ENCODE data around the gene IMPDH1.
A peak's percentile ranks its signal among the peaks of the same experiment; 100 is the strongest.
"Not testable (repeated sequence)": the region's sequence is repeated elsewhere in the genome, so short reads cannot be mapped to it uniquely, and the experiment has no call there.

The IMPDH1 gene

DNA sequence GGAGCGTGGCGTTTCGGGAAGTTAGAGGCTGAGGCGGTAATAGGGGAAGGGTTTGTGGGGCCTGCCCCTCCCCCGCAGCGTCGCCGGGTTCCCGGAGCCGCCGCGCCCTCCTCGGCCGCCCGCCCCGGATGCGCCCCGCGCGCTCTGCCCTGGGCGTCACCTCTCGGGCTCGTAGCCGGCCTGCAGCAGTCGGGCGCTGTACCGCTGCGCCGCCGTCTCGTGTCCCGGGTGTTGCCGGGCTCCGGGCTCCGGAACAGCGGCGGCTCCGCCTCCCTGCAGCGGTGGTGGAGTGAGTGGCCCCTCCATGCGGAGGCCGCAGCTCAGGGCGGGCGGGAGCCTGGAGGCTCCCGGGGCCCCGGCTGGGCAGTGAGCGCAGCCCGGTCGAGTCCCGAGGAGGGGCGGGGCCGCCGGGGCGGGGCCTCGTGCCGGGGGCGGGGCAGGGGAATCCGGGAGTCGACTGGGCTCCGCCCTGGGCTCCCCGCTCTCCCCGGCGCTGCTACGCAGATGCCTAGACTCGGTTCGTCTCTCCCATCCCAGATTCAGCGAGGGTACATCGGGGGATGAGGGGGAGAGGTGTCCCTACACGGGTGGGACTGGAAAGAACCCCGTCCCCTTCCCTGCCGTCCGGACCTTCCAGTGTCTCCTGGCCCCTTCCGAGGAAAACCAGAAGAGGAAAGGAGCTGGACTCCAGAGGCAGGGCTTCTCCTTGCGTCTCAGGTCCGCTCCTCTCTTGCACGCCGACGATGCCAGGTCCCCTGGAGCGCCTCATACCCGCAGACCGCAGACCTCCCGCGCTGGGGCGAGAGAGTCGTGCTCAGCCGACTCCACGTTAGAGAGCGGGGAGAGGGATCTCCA, at the start of gene IMPDH1:
Gene IMPDH1 (minus strand): TSS at position 387 of the 855 bp plus-strand sequence. CDS start 81 bp downstream, at position 306.
- DNase-seq, result peak; percentile 60 to 69

DNA sequence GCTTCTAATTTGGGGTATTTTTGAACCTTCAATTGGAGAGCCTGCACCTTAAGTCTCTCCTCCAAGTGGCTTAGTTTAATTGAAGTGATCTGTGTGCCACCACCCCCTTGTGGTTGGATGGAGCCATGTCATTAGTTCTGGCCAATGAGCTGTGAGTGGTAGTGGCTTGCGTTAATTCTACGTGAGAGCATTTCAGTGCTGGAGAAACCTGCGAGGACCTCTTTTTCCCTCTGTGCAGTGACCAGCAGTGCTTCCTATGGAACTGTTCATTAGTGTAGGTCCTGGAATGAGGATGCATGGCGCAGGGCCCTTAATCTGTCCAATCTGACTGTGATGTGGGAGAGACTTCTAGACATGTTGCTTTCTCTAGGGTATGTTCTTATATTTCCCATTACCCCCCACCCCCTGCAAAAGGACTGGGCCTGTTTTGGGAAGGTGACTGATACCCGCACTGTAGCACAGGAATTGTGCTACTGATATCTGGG, 49.7 kb upstream of the IMPDH1 start:
- peak; percentile 77 to 91 for DNase-seq

DNA sequence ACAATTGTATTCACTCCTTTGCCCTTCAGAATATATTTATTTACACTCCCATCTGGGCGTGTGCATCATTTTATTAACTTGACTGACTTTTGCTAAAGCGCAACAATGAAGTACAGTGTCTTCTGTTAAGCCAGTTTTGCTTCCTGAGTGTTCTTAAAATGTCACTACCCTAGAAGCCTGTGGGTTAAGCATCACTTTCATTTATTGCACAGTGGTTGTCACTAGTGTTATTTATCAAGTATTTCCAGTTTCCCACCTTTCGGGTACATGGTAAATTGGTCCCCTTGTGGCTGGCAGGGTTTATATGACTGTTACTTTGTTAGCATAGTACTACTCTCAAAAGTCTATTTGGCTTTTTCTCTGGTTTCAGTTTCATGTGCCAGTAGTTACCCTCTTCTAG, 49.2 kb upstream of the IMPDH1 start:
- DNase-seq, result no peak

DNA sequence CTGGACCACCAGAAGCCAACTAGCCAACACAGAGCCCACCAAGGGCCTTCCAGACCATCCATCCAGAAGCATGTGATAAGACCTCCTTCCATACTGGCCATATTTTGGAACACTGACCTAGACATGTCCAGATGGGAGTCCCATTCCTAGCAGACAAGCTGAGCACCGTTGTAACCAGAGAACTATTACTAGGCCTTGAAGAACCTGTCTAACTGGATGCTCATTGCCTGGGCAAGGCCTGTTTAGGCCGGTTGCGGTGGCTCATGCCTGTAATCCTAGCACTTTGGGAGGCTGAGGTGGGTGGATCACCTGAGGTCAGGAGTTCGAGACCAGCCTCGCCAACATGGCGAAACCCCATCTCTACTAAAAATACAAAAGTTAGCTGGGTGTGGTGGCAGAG, 47.6 kb upstream of the IMPDH1 start:
- not testable (repeated sequence) for DNase-seq

DNA sequence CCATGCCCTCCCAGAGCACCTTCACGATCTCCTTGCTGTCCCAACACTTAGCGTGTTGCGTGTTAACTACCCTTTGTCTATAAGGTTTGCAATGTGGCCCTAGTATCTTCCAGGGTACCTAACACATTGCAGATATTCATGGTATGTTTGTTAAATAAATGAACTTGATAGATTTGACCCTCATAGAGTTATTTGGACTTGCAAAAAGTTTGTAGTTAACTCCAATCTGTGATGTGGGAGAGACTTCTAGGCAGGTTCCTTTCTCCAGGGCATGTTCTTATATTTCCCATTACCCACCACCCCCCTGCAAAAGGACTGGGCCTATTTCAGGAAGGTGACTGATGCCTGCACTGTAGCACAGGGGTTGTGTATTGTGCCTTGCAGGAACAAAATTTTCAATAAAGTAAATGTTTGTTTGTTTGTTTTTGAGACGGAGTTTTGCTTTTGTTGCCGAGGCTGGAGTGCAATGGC, 46.5 kb upstream of the IMPDH1 start:
- DNase-seq, result no peak

DNA sequence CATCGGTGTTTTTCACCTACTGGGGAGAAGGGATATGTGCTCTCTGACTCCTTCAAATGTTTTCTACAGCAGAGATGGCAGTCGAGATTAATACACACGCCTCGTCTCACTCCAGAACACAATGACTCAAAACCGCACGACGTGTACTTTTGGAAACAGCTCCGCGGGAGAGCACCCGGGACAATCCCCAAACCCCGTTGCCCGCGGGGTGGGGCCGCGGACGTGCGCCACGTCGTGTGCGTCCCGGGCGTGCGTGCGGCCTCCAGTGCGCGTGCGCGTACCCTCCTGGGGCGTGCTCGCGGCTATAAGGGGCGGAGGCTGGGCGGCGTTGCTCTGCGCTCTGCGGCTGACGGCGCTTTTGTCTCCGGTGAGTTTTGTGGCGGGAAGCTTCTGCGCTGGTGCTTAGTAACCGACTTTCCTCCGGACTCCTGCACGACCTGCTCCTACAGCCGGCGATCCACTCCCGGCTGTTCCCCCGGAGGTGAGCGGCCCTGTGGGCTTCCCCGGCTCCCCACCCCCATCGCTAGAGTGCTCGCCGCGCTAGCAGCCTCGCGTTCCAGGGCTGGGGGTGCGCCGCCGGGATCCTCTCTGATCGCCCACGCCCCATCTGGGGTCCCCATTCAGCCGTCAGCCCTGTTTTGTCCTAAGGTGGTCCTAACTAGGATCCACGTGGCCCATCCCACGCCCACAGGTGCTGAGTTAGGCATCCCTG, 45.9 kb upstream of the IMPDH1 start, which contains the start of gene HILPDA:
Gene HILPDA (plus strand): TSS at position 336 of the 712 bp plus-strand sequence. CDS start 1,391 bp downstream, outside the sequence.
- DNase-seq, result peak; percentile 84 to 87

DNA sequence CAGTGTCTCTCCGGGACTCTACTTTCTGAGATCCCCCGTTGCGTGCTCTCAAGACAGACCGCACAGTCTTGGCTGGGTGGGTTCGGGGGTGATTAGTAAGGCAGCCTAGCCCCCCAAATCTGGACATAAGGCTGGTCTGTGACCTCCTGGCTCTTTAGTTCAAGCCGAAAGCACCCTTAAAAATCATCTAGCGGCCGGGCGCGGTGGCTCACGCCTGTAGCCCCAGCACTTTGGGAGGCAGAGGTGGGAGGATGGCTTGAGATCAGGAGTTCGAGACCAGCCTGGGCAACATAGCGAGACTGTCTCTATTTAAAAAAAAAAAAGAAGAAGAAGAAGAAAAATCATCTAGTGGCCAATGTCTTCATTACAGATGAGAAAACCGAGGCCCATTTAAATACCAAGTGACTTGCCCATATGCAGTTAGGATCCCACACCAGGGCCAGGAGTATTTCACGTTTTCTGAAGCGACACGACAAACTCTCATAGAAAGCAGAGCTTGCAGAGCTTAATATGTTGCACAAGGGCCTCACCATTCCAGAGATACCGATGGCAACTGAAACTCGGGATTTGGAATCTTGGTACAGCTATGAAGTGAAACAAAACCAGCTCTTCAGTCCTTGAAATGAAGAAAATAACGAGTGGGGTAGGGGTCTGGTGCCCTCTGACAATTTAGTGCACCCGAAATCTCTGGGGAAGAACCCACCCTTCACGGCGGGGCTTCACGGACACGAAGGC, 45.2 kb upstream of the IMPDH1 start:
- DNase-seq, result peak; percentile 34 to 45

DNA sequence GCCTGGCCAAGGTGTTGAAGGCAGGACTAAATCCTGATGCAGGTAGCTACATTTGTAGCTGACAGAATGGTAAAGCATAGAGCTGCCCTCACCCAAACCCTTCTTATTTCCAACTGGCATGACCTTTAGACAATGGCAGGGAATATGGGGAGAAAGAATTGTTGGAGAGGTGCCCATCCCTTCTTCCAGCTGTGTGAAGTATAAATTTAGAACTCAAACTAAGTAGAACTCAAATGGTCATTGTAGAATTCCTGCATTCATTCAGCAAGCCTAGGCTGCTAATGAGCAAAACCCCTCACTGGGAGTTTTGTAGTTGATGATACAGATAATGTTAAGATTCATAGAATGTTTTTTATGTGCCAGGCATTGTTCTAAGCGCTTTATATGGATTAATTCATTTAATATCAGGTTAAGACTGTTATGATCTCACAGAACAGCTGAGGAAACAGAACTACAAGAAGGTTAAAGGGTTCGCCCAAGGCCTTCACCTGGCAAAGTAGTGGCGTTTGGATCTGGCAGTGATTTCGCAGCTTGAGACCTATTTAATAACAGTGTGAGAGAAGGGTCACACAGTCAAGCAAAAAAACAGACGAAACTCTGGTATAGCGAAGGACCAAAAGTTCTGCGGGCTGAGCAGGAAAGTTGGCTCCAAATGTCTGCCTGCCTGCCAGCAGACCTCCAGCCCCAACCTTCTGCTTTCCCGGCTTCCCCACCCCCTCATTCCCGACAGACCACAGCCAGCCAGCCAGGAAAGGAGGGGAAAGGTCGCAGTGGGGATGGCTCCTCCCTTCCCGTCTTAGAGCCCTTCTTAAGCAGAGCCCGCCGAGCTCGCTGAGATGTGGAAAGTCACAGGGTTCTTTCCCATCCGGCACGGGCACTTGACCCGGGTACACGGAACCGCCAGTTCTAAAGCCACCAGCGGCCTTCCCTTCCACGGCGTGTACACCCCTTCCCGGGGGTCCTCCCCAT, 44.3 kb upstream of the IMPDH1 start:
- no peak for DNase-seq

DNA sequence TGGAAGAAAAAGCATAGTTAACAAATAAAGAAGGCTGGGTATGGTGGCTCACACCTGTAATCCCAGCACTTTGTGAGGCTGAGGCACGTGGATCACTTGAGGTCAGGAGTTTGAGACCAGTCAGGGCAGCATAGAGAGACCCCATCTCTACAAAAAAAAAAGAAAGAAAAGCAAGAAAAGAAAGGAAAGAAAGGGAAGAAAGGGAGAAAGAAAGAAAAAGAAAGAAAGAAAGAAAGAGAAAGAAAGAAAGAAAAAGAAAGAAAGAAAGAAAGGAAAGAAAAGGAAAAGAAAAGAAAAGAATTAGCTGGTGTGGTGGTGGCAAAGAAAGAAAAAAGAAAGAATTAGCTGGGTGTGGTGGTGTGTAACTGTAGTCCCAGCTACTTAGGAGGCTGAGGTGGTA, 42.8 kb upstream of the IMPDH1 start:
- DNase-seq, result no peak

DNA sequence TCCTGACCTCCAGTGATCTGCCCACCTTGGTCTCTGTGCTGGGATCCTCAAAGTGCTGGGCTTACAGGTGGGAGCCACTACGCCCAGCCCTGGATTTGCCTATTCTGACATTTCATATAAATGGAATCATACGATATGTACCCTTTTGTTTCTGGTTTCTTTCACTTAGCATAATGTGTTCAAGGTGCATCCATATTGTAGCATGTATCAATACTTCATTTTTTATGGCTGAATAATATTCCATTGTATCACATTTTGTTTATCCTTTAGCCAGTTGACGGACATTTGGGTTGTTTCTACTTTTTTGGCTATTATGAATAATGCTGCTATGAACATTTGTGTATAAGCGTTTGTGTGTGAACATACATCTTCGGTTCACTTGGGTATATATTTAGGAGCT, 41.1 kb upstream of the IMPDH1 start:
- DNase-seq, result no peak

DNA sequence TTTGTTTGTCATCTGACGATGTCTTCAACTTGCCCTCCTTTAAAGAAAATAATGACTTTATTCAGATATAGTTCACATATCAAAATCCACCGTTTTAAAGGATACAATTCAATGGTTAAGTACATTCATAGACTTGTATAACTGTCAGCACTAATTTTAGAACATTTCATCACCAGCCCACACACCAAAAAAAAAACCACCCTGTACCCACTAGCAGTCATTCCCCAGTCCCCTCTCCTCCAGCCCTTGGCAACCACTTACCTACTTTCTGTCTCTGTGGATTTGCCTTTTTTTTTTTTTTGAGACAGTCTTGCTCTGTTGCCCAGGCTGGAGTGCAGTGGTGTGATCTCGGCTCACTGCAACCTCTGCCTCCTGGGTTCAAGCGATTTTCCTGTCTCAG, 40.6 kb upstream of the IMPDH1 start:
- no peak for DNase-seq

DNA sequence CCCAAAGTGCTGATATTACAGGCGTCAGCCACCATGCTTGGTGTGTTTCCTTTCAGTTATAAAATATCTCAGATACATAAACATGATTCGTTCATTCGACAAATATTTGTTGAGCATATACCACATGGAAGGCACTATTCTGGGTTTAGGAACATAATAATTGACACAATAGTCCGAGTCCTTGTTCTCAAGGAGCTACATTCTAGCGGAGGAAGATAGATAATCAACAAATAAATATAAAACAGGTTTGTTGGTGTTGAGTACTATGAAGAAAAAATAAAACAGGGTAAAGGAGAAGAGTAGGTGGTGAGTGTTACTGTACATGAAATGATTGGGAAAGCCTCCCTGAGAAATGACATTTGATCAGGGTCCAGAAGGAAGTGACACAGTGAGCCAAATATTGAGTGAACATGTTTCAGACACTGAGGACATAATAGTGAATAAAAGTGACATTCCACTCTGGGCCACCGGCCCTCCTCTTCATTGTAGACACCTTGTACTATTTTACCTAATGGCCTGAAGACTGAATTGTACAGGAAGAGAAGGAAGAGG, 39.0 kb upstream of the IMPDH1 start:
- no peak for DNase-seq

DNA sequence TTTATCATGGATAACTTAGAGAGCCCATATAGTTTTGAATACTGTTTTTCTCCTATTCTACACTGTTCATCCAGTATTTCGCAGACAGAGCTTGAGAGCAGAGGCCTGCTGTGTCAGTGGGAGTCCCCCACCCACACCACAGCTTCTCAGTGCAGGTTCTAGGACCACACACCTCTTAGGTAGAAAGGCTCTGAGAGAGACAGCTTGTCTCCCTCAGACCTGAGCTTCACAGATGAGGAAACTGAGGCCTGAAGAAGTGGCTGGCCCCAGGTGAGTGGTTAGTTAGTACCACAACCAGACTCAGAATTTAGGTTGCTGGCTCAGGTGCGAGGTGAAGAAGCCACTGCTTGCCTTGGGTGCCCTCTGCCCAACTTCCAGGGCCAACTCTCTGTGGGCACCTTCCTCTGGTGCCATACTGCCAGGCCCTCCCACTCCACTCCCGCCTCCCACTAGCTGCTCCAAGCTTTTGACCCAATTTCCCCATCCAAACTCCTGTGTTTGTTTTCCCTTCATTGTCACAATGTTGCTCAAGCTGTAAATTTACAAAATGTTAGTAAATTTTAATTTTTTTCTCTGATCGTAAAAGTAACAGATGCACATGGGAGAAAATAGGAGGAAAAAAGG, 38.3 kb upstream of the IMPDH1 start:
- no peak for DNase-seq

DNA sequence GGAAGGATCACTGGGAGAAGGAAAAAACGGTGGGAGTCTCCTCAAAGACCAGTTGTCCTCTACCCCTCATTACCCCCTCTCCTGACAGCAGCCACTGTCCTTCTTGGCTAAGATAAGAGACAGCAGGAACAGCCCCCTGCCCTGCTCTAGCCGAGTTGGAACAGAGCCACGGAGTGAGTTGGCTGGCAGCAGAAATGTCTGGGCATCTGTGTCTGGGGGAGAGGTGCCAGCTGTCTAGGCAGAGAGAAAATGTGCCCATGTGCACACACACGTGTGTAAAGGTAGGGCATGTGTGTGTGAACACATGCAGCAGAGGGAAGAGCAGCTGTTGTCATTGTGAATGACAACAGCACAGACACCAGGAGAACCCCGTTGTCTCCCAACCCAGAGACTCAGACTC, 36.5 kb upstream of the IMPDH1 start:
- DNase-seq, result no peak

DNA sequence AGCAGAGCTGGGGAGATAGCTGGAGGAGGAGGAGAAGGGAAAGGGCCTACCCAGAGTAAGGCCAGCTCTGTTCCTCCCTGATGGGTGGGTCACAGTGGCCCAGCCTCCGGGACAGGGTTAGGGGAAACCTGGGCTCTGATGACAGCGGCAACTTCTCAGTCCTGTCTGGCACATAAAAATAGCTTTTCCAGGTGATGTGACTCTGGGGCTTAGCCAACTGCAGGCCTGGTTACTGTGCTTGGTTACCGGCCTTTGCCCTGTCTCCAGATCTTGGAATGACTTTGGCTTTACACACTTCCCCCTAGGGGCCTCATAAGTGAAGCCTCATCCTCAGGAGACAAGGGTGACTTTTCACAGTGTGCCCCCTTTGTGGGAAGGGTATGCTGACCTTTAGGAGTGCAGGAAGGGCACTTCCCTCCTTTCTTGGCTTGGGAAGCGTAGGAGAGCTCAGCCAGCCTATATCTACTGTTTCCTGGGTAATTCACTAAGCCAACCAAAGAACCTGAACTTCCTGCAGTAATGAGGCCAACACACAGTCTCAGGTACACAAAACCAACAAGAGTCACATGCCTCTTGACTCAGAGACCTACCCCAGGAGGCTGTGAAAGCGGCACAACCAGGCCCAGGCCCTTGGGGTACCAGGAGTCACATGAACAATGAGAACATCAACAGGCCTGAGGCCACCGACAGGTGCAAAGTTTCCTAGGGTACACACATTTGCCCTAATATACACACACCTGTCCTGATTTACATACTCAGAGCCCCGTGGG, 34.2 kb upstream of the IMPDH1 start:
- DNase-seq, result no peak

DNA sequence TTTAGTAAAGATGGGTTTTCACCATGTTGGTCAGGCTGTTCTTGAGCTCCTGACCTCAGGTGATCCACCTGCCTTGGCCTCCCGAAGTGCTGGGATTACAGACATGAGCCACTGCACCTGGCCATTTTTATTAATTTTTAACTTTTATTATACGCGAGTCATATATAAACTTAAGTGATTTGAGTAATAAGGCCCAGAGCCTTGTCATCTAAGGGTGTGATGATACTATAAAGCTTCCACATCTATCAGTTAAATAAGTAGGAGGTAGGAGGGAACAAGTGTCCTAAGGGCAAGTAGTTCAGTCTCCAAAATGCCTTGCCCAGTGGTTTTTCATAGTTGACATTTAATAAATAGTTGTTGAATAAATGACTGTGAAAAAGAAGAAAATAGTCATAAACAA, 32.6 kb upstream of the IMPDH1 start:
- DNase-seq, result no peak

DNA sequence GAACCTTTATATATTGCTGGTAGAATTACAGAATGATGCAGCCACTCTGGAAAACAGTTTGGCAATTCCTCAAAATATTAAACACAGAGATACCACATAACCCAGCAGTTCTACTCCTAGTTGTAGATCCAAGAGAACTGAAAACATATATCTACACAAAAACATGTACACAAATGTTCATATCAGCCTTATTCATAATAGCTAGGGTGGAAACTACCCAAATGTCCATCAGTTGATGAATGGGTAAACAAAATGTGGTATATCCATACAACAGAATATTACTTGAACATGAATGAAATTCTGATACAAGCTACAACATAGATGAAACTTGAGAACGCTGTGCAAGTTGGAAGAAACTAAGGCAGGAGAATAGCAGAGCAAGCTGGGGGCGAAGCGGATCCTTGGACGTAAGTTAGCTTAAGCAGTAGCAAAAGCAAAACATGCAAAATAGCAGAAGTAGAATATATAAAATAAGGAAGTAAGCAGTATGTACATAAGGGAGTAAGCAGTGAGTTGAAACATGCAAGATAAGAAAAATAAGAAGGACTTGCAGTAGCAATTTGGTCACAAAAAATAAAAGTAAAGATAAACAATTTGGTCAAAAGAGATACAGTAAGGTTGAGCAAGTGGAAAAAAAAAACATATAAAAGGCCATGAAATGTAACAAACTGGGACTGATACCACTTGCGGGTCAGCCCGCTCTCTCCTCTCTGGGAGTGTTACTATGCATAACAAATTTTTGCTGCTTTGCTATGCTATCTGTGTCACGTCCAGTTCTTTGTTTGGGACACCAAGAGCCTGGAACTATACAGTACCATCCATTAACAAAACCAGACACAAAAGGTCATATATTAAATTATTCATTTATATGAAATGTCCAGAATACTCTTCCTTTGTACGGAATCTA, 27.9 kb upstream of the IMPDH1 start:
- DNase-seq, result peak; percentile 80 to 90

DNA sequence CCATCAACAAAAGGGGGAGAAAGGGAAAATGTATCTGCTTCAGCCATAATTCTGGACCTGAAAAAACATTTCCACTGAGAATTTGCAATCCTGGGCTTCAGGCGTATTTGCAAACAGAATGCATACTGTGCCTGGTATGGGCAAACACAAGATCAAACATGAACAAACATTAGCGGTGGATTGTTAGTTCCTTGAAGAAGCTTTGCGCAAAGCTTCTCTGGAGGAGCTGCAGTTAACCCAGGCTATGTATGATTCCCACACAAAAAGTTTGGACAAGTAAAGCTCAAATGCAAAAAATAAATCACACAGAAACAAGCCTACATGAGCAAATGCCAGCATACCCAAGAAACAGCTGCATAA, 25.5 kb upstream of the IMPDH1 start:
- no peak for DNase-seq

Data from Kasumi-1 (cell line).